Adipocyte (in vitro differentiated cells): ENCODE measurements around the gene SAC3D1.
"Not testable (repeated sequence)": the region's sequence is repeated elsewhere in the genome, so short reads cannot be mapped to it uniquely, and the experiment has no call there.

Source experiments
- DNase-seq: peaks from one replicate; pipeline ENCODE4 v3.0.0-alpha.2; 2015; ENCODE audit warnings: low read depth
- H3K27me3 ChIP-seq: replicated peaks from 2 replicates; pipeline ENCODE4 v1.7.0; 2013; ENCODE audit warnings: mild to moderate bottlenecking, low read length, moderate library complexity; ENCODE audit not compliant: control insufficient read depth, insufficient read depth
- H3K36me3 ChIP-seq: 2 replicates; pipeline ENCODE4 v1.7.0; 2013; ENCODE audit warnings: low read length, mild to moderate bottlenecking, moderate library complexity; ENCODE audit not compliant: control insufficient read depth, insufficient read depth, severe bottlenecking
- H3K4me1 ChIP-seq: 2 replicates; pipeline ENCODE4 v1.7.0; 2013; ENCODE audit warnings: mild to moderate bottlenecking, low read length, moderate library complexity; ENCODE audit not compliant: control insufficient read depth, insufficient read depth
- H3K4me3 ChIP-seq: 2 replicates; pipeline ENCODE4 v1.7.0; 2013; ENCODE audit warnings: mild to moderate bottlenecking, low read length, moderate library complexity
- H3K9ac ChIP-seq: 2 replicates; pipeline ENCODE4 v1.7.0; 2013; ENCODE audit warnings: mild to moderate bottlenecking, low read length, moderate library complexity
- H3K9me3 ChIP-seq: 2 replicates; pipeline ENCODE4 v1.7.0; 2013; ENCODE audit warnings: mild to moderate bottlenecking, low read length, moderate library complexity; ENCODE audit not compliant: control insufficient read depth

SAC3D1 gene

DNA sequence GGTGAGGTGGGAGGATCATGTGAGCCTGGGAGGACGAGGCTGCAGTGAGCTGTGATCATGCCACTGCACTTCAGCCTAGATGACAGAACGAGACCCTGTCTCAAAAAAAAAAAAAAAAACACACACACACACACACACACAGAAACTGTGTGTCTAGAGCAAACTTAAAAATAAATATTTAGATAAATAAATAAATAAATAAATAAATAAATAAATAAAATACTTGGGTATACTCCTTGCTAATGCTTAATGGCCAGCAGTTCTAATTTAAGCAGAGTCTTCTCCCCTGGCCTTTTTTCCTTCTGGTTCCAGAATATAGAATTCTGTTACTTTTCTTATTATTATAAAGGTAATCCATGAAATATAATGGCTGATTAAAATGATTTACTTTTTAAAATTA, 32.1 kb upstream of the SAC3D1 start:
- Histone ChIP-seq H3K9me3 (no peaks in the 10 kb centered on the region), H3K9ac (no peak overlapping the region), H3K4me1 (peaks cover 5% of the 10 kb centered on the region), H3K4me3 (no peak overlapping the region), H3K36me3 (no peaks in the 10 kb centered on the region), H3K27me3 (no peaks in the 10 kb centered on the region)
- DNase-seq, result no peak

DNA sequence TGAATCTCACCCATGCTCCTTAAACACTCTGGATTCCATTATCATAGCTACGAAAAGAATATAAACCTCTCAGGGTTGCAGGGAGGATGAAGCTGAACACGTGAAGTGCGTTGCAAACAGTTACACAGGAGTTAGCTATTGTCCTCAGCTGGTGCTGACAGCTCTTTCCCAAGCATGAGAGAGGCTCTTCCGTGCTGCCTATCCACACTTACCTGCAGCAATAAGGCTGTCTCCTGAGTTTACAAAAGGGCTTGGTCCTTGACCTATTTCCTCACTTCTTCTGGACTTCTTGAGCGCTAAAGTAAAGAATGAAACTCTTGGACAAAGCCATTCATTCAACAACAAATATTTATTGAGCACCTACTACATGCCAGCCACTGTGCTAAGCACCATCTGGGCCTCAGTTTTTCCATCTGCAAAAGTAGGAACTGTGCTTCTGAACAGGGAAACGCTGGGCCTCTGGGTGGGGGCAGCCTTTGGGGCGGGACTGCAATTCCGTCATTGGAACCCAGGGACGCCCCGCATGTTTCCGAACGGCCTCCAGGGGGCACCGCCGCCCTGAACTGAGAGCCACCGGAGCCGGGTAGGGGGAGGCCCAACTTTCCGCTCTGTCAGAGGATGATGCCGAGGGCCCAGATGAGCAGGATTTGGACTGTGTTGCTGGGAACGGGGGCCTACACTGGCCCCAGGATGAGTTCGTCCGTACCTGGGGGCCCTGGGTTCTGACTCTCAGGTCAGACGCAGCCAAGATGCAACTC, 27.7 kb upstream of the SAC3D1 start:
- Histone ChIP-seq H3K9me3 (no peaks in the 10 kb centered on the region), H3K9ac (peak overlapping the region; percentile 89), H3K36me3 (no peaks in the 10 kb centered on the region), H3K27me3 (no peaks in the 10 kb centered on the region), H3K4me1 (peaks cover 10% of the 10 kb centered on the region), H3K4me3 (peak overlapping the region; percentile 86)
- DNase-seq, result peak; percentile 97

DNA sequence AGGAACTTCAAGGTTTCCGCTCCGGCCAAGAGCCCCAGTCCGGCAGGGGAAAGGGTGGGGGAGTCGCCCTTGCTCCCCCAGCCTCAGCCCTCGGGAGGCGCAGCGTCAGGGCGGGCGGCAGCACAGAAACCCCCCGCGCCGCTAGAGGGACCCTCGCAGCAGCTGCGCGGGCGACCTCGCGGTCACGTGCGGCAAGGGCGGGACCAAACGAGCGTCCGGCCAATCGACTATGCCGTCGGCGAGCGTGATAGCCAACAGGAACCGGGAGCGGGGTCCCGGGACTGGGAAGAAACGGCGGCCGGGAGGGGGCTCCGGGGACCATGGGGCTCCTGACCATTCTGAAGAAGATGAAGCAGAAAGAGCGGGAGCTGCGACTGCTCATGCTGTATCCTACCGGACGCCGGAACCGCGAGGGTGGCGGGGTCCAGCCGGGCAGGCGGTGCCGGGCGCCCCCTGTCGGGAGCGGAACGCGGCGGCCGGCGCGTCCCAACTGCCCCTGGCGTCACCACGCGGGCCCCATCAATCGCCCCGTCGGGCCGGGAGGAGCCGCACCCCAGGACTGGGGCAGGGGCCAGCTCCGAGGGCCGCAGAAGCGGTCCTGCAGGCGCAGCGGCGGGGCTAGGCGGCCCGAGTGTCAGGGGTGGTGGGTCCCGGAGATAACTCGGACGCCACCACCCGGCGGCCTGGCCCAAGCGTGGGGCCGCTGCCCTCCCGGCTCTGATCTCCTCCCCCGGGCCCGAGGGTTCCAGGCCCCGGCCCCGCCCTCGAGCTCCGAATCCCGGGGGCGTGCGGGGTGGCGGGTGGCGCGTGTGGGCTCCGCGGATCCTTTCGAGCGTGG, 26.9 kb upstream of the SAC3D1 start, which contains the start of gene ARL2:
TSS of gene ARL2 (plus strand) at position 273 of the 838 bp plus-strand sequence. CDS start at position 321, 48 bp downstream.
- H3K4me1 ChIP-seq, result peaks cover 10% of the 10 kb centered on the region
- no peaks in the 10 kb centered on the region for H3K9me3 ChIP-seq
- no peaks in the 10 kb centered on the region for H3K27me3 ChIP-seq
- H3K4me3 ChIP-seq, result peak within 1 kb of the TSS; percentile 86
- peak; percentile 96 for DNase-seq
- H3K9ac ChIP-seq, result peak within 1 kb of the TSS; percentile 89
- H3K36me3 ChIP-seq, result no peaks in the 10 kb centered on the region

GRCh38 chr11:65014726-65015227, 26.2 kb upstream of the SAC3D1 start:
- H3K4me1 ChIP-seq, result peaks cover 10% of the 10 kb centered on the region
- no peak for DNase-seq
- no peaks in the 10 kb centered on the region for H3K9me3 ChIP-seq
- H3K9ac ChIP-seq, result peak overlapping the region; percentile 89
- no peaks in the 10 kb centered on the region for H3K27me3 ChIP-seq
- H3K4me3 ChIP-seq, result peak overlapping the region; percentile 86
- H3K36me3 ChIP-seq, result no peaks in the 10 kb centered on the region

- H3K4me1 ChIP-seq, result peaks cover 14% of the 10 kb centered on the region
- no peak for DNase-seq
- no peaks in the 10 kb centered on the region for H3K9me3 ChIP-seq
- H3K27me3 ChIP-seq, result no peaks in the 10 kb centered on the region
- H3K36me3 ChIP-seq, result no peaks in the 10 kb centered on the region
- H3K9ac ChIP-seq, result no peak overlapping the region
- no peak overlapping the region for H3K4me3 ChIP-seq
Observed at GRCh38 chr11:65016705-65017104, 24.3 kb upstream of the SAC3D1 start.

GRCh38 chr11:65017937-65018336, 23.1 kb upstream of the SAC3D1 start:
- Histone ChIP-seq H3K4me3 (no peak overlapping the region), H3K9me3 (no peaks in the 10 kb centered on the region), H3K4me1 (peaks cover 13% of the 10 kb centered on the region), H3K36me3 (no peaks in the 10 kb centered on the region), H3K9ac (no peak overlapping the region), H3K27me3 (no peaks in the 10 kb centered on the region)
- DNase-seq, result no peak

- H3K4me3 ChIP-seq, result no peak overlapping the region
- H3K36me3 ChIP-seq, result no peaks in the 10 kb centered on the region
- H3K9me3 ChIP-seq, result no peaks in the 10 kb centered on the region
- peaks cover 6% of the 10 kb centered on the region for H3K4me1 ChIP-seq
- no peaks in the 10 kb centered on the region for H3K27me3 ChIP-seq
- no peak for DNase-seq
- H3K9ac ChIP-seq, result no peak overlapping the region
Observed at GRCh38 chr11:65019824-65020223, 21.2 kb upstream of the SAC3D1 start.

- no peak overlapping the region for H3K4me3 ChIP-seq
- no peaks in the 10 kb centered on the region for H3K27me3 ChIP-seq
- no peaks in the 10 kb centered on the region for H3K36me3 ChIP-seq
- no peak for DNase-seq
- no peaks in the 10 kb centered on the region for H3K9me3 ChIP-seq
- peaks cover 6% of the 10 kb centered on the region for H3K4me1 ChIP-seq
- H3K9ac ChIP-seq, result no peak overlapping the region
Observed at GRCh38 chr11:65021003-65021402, 20.0 kb upstream of the SAC3D1 start.

GRCh38 chr11:65021509-65021908, 19.5 kb upstream of the SAC3D1 start:
- Histone ChIP-seq H3K4me3 (no peak overlapping the region), H3K4me1 (peaks cover 7% of the 10 kb centered on the region), H3K27me3 (no peaks in the 10 kb centered on the region), H3K9me3 (no peaks in the 10 kb centered on the region), H3K9ac (no peak overlapping the region), H3K36me3 (no peaks in the 10 kb centered on the region)
- no peak for DNase-seq

DNA sequence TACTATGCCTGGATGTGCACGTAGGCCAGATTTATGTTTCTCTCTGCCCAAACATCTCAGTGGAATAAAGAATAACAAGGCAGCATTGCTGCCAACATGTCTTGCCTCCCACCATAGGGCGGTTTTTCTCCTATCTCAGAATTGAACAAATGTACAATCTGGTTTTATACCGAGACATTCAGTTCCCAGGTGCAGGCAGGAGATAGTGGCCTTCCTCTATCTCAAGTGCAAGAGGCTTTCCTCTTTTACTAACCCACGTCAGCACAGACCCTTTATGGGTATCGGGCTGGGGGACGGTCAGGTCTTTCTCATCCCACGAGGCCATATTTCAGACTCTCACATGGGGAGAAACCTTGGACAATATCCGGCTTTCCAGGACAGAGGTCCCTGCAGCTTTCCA, 17.5 kb upstream of the SAC3D1 start:
- not testable (repeated sequence) for H3K9ac ChIP-seq, H3K9me3 ChIP-seq, H3K4me3 ChIP-seq, H3K36me3 ChIP-seq, DNase-seq, H3K27me3 ChIP-seq
- H3K4me1 ChIP-seq, result peaks cover 18% of the 10 kb centered on the region

- Histone ChIP-seq H3K9me3 (no peaks in the 10 kb centered on the region), H3K27me3 (no peaks in the 10 kb centered on the region), H3K9ac (peak overlapping the region; percentile 87), H3K4me1 (peaks cover 15% of the 10 kb centered on the region), H3K4me3 (peak overlapping the region; percentile 87), H3K36me3 (no peaks in the 10 kb centered on the region)
- no peak for DNase-seq
Observed at GRCh38 chr11:65026810-65027209, 14.2 kb upstream of the SAC3D1 start.
